NCI-H774 (cell line): ENCODE data around the gene AFAP1.

ENCODE experiments used
- DNase-seq: peaks from one replicate; lab custom pipeline; 2025; lab: John Stamatoyannopoulos, UW

AFAP1 gene

GRCh38 chr4:7802093-7802726 lies 137.5 kb downstream of the AFAP1 start:
- peak; percentile 38 for DNase-seq

GRCh38 chr4:7801641-7802040 lies 138.0 kb downstream of the AFAP1 start:
- no peak for DNase-seq

- DNase-seq: no peak
These were observed 138.7 kb downstream of the AFAP1 start for GRCh38 chr4:7801001-7801400.

- DNase-seq: no peak
These were observed 139.3 kb downstream of the AFAP1 start for GRCh38 chr4:7800410-7800809.

- no peak for DNase-seq
These were observed 139.9 kb downstream of the AFAP1 start for GRCh38 chr4:7799736-7800135.

GRCh38 chr4:7799306-7799705 lies 140.4 kb downstream of the AFAP1 start:
- no peak for DNase-seq

GRCh38 chr4:7798178-7798995 lies 141.3 kb downstream of the AFAP1 start:
- DNase-seq: no peak

GRCh38 chr4:7797330-7797729 lies 142.3 kb downstream of the AFAP1 start:
- DNase-seq: no peak

- no peak for DNase-seq
These were observed 143.7 kb downstream of the AFAP1 start for GRCh38 chr4:7795983-7796382.

- no peak for DNase-seq
These were observed 146.5 kb downstream of the AFAP1 start for GRCh38 chr4:7793186-7793585.

- DNase-seq: no peak
These were observed 147.0 kb downstream of the AFAP1 start for GRCh38 chr4:7792616-7793015.

- no peak for DNase-seq
These were observed 148.7 kb downstream of the AFAP1 start for GRCh38 chr4:7790999-7791398.

GRCh38 chr4:7790023-7790422 lies 149.6 kb downstream of the AFAP1 start:
- DNase-seq: no peak

- DNase-seq: no peak
These were observed 150.8 kb downstream of the AFAP1 start for GRCh38 chr4:7788694-7789425.

- no peak for DNase-seq
These were observed 151.5 kb downstream of the AFAP1 start for GRCh38 chr4:7788193-7788592.

GRCh38 chr4:7787681-7788141 lies 151.9 kb downstream of the AFAP1 start:
- no peak for DNase-seq

GRCh38 chr4:7787067-7787466 lies 152.6 kb downstream of the AFAP1 start:
- DNase-seq: no peak

- no peak for DNase-seq
These were observed 153.1 kb downstream of the AFAP1 start for GRCh38 chr4:7786517-7786916.

- DNase-seq: no peak
These were observed 153.6 kb downstream of the AFAP1 start for GRCh38 chr4:7786040-7786439.

GRCh38 chr4:7785017-7785416 lies 154.6 kb downstream of the AFAP1 start:
- DNase-seq: no peak

GRCh38 chr4:7784131-7784870 lies 155.4 kb downstream of the AFAP1 start:
- no peak for DNase-seq

- DNase-seq: no peak
These were observed 156.1 kb downstream of the AFAP1 start for GRCh38 chr4:7783541-7783940.
